ENCODE results near the gene ASIC1.

The ASIC1 gene

GRCh38 chr12:50057000-50057841 lies at the start of gene ASIC1:
ASIC1 (plus strand) TSS chr12:50057596; CDS start chr12:50058767, 1,171 bp downstream.
- H3K4me3 ChIP-seq (ENCODE audit: low read length): peak within 1 kb of the TSS; percentile 73
- peak; percentile 63 for DNase-seq (ENCODE audit: low read depth)
- TF ChIP-seq, protein P1, sequence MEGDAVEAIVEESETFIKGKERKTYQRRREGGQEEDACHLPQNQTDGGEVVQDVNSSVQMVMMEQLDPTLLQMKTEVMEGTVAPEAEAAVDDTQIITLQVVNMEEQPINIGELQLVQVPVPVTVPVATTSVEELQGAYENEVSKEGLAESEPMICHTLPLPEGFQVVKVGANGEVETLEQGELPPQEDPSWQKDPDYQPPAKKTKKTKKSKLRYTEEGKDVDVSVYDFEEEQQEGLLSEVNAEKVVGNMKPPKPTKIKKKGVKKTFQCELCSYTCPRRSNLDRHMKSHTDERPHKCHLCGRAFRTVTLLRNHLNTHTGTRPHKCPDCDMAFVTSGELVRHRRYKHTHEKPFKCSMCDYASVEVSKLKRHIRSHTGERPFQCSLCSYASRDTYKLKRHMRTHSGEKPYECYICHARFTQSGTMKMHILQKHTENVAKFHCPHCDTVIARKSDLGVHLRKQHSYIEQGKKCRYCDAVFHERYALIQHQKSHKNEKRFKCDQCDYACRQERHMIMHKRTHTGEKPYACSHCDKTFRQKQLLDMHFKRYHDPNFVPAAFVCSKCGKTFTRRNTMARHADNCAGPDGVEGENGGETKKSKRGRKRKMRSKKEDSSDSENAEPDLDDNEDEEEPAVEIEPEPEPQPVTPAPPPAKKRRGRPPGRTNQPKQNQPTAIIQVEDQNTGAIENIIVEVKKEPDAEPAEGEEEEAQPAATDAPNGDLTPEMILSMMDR (conservative IDR thresholded peaks at IDR 0.05; ENCODE audit: low read length): no peak; the same call in 1 of the 2 replicates

DNA sequence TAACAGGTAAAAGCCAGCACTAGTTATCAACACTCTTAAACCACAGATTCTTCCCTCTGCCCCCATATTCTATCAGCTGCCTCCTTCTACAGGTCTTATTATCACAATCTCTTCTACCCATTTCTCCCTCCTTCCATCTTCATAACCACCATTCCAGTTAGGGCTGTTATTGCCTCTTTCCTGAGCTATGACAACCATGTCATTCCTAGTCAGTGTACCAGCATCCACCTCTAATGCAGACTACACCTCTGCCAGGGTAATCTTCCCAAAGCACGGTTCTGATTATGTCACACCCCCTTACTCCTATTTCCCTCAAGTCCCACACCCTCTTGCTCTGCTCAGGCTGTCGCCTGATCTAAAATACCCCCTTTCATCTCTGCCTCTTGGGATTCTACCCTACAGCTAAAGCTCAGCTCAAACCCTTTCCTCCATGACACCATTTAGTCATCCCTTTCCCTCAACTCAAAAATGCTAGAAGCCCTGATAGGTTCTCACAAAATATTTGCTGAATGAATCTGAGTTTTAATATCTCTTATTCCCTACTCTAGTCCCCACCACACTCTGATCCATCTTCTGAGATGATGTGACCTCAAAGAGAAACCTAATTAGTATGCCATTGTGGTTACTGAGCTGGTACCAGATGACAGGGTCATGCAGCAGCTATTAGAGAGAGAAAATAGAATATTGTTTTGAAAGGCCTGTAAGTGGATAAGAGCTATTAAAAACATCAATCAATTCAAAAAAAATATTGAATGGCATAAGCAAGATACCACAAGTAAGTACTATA lies 43.8 kb upstream of the ASIC1 start:
- no peak overlapping the region for H3K4me3 ChIP-seq (ENCODE audit: low read length)
- TF ChIP-seq, protein P1 (conservative IDR thresholded peaks at IDR 0.05; ENCODE audit: low read length): no peak
- DNase-seq (ENCODE audit: low read depth): no peak

DNA sequence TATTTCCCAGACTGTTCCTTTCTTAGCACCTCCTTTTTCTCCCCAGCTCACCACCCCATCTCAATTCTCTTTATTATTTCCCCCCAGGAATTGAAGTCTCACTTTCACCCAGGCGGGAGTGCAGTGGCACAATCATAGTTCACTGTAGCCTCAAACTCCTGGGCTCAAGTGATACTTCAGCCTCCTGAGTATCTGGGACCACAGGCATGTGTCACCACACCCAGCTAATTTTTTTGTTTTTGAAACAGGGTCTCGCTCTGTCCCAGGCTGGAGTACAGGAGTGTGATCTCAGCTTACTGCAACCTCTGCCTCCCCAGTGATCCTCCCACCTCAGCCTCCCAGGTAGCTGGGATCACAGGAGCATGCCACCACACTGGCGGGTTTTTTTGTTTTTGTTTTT lies 43.1 kb upstream of the ASIC1 start:
- no peak for DNase-seq (ENCODE audit: low read depth)
- TF ChIP-seq, protein P1 (conservative IDR thresholded peaks at IDR 0.05; ENCODE audit: low read length): no peak
- H3K4me3 ChIP-seq (ENCODE audit: low read length): no peak overlapping the region

DNA sequence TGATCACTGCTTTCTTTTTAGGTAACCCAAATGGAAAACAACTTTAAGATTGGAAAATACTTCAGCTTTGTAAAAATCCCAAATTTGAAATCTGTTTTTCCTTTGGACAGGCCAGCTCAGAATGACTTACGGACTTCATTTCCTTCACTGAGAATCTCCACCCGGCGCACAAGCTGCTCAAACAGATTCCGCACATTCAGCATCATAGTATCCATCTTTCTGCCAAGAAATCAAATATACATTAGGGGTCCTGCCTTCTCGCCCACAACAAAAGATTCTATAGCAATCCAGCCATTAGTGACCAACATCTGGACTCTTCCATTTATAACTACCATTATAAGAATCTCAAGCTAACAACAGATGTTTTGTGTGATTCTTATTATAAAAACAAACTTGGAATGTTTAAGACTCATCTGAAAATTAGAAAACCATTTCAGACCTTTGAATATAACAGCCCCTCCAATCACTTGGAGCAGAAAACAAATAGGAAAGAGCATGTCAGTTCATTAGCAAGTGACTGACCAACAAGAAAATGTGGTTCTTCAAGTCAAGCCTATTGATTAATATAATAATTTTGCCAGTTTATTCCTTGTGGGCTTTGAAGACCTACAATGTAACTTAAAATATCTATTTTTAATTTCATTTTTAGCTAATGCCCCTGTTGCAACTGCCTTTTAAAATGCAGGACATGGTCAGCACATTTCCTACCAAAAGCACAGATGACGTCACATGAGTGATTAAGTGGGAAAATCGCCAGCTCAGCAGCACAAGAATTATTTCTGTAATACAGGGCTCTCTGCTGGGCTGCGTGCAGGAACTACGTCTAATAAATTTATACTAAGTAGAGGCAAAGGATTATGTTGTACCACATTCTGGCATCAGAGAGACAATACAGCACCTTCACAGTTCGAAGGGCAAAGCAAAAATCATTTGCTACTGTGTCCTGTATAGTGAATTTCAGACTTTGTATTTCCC lies 40.6 kb upstream of the ASIC1 start:
- H3K4me3 ChIP-seq (ENCODE audit: low read length): peak overlapping the region; percentile 31
- DNase-seq (ENCODE audit: low read depth): peak; percentile 89
- TF ChIP-seq, protein P1 (conservative IDR thresholded peaks at IDR 0.05; ENCODE audit: low read length): no peak

GRCh38 chr12:50017641-50018040 lies 39.8 kb upstream of the ASIC1 start:
- TF ChIP-seq, protein P1 (conservative IDR thresholded peaks at IDR 0.05; ENCODE audit: low read length): no peak
- H3K4me3 ChIP-seq (ENCODE audit: low read length): no peak overlapping the region
- peak; percentile 68 for DNase-seq (ENCODE audit: low read depth)

- TF ChIP-seq, protein P1 (conservative IDR thresholded peaks at IDR 0.05; ENCODE audit: low read length): no peak
- H3K4me3 ChIP-seq (ENCODE audit: low read length): no peak overlapping the region
- DNase-seq (ENCODE audit: low read depth): peak; percentile 32
Observed at GRCh38 chr12:50018154-50018553, 39.2 kb upstream of the ASIC1 start.
